ENCODE data around the gene ANK3.
"Not testable (repeated sequence)": the region's sequence is repeated elsewhere in the genome, so short reads cannot be mapped to it uniquely, and the experiment has no call there.

The ANK3 gene

DNA sequence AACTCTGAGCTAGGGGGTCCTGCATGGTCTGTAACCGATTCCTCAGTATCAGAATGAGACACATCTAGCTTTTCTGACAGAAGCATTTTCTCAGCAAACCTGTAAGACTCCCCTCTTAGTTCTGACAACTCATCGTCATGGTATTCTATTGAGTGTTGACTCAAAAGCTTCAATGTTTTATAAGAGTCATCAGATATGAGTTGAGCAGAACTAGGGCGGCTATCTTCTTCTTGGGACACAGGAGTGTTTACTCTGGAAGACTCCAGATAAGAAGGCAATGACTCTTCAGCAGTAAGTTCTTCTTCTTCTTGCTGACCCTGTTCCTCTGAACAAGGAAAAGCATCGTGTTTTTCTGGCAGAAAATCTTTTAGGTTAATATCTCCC, 316.3 kb downstream of the ANK3 start:
- no peak for DNase-seq

DNA sequence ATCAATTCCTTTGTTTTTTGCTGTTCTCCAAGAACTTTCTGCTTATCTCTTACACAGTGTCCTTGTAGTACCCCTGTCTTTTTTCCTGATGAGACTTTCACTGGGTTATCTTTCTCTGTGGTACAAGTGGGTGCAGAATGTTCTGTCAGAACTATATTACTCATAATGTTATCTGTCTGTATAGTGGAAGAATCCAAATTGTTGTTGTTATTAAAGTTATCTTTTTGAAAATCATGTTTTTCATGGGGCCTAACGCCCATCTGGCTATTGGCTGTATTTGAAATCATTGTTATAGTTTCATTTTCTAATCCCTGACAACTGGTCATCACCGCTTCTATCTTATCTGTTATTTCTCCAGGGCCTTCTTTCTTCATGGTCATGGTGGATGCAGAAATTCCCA, 320.4 kb downstream of the ANK3 start:
- no peak for DNase-seq

DNA sequence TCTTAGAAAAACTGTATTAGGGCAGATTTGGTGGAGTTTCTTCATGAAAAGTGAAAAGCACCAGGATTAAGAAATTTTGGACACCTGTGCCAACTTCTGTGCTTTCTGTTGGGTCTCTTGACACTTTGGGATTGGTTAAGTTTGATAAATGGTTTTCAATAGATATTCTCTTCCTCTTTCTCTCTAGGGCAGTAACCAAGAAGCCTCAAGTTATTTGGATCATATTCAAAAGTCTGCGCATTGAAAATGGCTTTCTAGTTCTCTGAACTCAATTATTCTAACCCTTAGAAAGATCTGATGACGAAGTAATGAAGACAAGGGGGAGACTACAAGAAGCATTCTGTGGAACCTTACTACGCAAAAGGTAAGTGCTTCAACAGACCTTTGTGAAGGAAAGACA, 339.3 kb downstream of the ANK3 start:
- DNase-seq = no peak

DNA sequence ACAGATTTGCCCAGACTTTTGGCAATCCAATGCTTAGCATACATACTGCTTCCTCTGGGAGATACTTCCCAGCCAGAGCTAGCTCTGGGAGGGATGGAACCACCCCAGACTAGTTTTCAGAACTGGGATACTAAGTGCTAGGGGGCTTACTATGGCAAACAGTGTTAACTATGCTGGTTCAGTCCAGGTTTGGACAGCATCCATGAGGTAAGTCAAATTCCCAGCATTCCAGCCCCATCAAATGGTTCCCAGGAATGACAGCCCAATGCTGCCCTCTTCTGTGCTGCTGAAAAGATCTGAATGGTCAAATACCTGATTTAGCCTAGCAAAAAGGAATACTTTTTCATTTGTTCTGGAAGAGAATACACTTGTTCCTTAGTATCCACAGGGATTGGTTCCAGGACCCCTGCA, 341.6 kb downstream of the ANK3 start:
- DNase-seq = no peak

DNA sequence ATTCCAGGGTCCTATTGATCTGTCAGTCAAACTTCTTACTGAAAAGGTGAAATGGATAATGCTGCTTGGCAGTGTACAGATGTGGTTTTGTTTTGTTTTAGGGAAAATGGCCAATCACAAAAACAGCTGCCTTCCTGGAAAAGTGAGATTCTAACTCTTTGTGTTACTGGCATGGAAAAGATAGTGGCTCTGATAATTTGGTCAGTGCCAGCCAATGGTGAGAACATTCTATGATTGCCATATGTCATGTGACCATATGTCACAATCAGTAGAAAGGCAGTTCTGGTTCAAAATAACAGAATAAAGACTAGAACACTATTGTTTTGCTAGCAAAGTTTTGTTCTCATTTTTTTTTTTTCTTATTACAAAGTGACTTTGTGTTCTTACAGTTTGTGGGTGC, 344.1 kb downstream of the ANK3 start:
- no peak for DNase-seq

DNA sequence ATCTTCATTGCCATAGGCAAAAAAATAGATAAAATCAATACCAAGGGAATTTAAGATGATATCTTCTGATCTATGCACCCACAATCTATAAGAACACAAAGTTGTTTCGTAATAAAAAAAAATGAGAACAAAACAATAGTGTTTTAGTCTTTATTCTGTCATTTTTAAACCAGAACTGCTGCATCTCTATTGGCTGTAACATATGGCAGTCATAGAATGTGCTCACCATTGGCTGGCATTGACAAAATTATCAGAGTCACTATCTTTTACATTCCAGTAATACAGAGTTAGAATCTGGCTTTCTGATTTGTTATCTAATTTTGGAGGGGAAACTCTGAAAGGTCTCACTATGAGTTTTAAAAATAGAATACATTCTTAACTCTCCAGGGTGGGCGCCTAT, 344.7 kb downstream of the ANK3 start:
- DNase-seq = no peak

DNA sequence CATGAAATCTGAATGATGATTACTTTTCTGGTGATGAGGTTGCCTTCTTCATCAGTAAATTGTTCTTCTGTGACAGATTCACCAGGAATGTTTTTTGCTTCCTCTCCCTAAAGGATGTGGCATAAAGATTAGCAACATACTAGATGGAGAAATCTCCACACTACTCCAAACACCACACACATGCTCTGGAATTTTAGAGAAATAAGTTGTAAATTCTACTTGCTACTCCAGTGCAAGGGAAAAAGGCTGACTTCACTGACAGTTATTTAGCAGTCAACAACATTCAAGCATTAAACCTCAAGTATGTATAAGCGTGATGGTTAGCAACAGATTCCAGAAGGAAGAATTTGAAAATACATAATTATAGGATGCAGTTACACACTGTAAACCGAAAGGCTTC, 345.4 kb downstream of the ANK3 start:
- DNase-seq = no peak

DNA sequence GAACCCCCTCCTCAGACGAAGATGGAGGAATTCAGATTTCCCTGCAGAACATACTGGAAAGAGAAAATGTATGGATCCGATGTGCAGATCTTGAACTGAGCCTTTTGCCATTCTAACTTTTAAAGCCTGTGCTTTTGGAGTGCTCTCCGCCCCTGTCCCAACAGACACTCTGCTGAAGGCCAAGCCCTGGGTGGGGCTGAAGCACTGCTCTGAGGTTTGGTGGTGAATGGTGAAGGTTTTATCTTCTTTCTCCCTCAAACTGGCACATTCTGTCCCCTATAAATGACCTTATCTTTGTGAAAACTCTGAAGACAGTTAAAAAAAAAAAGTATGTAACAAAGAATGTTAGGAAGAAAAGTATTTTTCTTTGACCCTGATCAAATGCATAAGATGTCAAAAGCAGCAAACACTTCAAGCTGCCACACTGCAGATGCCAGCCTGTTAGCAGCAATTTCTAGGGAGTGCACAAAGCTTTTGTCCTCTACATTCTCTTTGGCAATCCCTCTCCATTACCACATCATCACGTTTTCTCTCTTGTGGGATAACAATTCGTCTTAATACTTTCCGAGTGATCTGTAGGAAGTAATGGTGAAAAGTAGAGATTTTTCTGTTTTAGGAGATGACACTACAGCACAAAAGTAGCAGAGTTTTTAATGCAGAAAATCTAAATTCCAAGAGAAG, 346.0 kb downstream of the ANK3 start:
- no peak for DNase-seq

DNA sequence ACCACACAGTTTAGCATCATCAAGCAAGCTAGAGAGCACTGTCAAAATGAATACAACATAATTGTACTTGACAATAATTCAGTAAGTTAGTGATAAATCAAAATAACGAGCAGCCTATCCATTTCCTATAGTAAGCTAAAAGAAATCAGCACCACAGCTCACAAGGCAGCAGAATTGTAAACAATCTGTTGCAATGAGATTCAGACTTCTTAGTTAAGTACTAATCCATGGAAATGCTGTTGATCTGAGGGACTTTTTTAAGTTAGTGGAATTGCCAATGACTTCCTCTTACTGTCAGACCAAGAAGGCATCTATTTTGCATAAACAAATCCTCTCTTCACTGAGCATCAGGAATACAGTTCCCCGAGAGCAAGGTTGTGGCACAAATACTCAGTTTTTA, 346.8 kb downstream of the ANK3 start:
- no peak for DNase-seq

DNA sequence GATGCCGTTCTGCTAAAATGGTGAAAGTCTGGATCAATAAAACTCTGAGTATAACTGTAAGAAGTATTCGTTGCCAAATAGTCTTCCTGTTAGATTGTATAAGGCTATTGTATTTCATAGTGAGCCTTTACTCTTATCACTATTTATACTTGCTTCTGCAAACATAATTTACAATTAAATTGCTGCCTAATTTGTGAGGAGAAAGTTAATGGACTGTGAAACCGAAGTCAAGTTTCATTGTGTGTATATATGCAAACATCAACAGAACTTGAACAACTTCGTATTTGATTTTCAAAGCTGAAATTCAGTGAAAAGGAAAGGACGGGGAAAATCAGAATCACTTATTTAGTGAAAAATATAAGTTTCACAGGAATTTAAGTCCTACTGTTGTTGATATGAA, 347.4 kb downstream of the ANK3 start:
- no peak for DNase-seq

DNA sequence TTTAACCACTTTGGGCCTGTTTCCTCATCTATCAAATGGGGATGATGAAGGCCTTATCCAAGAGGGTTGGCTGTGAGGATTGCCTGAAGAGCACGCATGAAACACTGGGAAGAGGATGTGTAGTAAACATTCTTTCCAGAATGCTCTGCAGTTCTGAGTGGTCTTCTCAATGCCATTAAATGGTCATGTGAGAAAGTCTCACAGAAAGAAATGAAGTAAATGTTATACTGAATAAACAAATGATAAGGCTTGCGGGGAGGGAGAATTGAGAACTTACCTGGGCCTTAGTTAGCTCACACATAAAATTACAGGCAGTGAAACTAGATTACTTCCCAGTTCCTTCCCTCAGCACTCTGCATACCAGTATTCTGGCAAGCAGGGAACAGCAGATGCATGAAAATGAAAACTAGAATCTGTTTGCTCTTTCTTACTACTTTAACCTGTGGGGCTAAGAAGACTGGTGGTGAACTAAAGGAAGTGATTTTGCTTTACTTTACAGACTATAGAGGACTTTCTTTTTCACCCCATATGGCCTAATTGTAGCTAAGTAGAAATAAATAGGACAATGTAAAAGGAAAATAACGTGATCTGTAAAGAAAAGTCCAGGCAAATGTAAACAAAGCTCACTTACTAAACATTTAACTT, 348.1 kb downstream of the ANK3 start:
- DNase-seq = no peak

DNA sequence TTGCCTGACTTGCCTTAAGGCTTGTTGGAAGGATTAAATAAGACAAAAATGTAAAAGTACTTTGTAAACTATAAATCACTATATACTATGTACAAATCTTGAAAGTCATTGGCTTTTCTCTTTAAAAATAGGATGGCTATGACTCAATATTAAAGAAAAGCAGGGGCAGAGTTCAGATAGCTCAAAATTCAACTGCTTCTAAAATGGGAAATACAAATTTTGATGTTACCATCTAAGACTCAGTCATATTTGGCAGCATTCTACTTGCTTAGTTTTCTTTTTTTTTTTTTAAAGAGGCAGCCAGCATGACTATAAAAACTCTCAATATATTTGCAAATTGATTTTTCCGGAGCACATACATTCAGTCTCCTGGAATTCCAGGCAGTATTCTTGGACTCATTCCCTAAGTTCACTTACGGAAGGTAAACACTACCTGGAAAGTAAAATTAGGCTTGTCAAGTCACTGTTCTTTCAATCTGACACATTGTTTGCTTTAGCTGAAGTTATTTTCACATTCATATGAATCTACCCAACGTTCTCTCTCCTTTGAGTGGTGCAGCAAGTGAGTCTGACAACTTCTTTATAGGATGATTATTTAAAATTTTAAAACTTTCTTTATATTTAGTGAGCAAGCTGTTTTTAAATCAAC, 349.5 kb downstream of the ANK3 start:
- DNase-seq = no peak

DNA sequence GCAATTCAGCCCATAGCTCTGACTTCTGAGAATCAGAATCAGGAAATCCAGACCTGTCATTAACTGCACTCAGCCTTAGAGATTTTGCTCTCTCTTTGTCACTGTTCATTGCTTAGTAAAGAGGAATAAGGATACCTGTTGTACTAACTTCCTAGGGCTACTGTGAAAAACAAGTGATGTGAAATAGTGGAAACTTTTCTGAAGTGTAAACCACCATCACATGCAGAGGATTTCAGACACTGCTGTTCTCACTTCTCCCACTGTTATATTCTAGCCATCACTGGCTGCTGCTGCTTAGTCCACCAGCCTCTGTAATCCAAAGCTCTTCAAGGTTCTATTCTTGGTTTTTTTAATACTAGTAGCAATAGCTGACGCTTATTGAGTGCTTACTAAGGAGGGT, 353.7 kb downstream of the ANK3 start:
- no peak for DNase-seq

DNA sequence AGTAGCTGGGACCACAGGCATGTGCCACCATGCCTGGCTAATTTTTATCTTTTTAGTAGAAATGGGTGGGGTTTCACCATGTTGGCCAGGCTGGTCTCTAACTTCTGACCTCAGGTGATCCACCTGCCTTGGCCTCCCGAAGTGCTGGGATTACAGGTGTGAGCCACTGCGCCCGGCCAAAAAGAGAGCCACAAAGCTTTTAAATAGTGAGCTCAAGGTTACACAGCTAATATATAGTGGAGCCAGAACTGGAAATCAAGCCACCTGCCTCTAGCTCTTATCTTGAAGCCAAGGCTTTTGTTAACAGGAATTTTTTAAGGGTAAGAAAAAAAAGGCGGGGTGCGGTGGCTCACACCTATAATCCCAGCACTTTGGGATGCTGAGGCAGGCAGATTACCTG, 354.3 kb downstream of the ANK3 start:
- not testable (repeated sequence) for DNase-seq

DNA sequence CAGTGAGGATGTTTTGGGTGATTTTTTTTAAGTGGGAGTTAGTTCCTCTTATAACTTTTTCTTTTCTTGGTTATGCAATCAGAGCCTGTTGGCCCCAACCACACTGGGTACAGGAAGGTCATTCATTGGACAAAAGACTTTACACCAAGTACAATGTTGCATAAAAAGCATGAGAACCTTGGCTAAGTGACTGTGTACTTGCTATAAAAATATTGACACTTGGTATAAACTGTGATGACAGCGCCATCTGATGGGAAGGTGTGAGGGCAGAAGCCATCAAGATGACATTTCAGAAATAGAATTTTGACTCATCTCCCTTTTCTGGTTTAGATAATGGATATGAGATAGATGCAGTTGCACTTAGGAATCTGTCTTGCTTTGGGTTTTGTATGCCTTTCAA, 357.0 kb downstream of the ANK3 start:
- DNase-seq = no peak

DNA sequence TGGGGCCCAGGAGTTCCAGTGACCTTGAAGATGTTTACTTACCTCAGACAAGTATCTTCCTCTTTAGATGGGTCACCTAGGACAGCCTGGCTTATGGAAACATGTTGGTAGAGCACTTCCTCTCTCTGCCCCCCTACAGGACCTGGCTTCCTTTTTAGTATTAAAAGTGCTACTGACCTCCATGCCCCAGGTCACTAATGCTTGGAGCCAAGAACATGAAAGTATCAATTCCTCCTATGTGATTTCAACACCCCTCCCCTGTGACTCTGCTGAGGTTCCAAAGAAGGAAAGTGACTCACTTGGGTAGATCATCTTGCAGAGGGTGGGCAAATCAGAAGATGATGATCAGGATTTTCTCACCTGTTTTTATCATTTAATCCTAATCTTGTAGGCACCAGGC, 358.0 kb downstream of the ANK3 start:
- no peak for DNase-seq

DNA sequence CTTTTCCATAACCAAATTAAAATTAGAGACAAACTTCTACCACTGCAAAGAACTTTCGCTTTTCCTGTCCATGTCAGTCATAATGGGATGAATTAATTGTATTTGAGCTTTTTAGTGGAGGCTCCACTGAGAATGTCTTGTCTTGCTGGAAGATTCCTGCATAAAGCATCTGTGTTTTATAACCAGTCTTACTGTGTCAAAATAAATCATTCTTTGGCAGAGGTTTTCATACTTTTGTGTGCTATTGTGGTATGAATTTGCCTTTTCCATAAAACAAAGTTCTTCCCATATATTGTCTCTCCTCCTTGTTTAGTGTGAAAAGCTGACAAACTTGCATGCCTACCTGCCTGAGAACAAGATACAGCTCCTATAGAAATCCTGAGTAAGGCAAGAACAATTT, 358.5 kb downstream of the ANK3 start:
- DNase-seq = no peak

DNA sequence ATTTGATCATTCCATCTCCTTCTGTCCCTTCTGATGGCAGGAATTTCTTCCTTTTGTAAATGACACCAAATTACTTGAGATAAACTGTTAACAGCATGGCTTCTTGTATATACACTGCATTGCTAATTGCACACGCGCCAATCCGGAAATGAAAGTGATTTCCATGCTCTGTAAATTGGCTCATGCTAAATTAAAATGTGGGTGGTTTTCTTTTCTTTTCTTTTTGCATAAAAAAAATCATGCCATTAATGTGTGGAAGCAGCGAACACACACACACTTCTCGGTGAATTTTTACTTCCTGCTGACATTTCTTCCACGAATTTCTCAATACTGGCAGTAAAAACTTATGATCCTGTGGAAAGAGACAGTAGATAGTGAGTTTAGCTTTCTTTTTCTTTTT, 360.2 kb downstream of the ANK3 start:
- no peak for DNase-seq

DNA sequence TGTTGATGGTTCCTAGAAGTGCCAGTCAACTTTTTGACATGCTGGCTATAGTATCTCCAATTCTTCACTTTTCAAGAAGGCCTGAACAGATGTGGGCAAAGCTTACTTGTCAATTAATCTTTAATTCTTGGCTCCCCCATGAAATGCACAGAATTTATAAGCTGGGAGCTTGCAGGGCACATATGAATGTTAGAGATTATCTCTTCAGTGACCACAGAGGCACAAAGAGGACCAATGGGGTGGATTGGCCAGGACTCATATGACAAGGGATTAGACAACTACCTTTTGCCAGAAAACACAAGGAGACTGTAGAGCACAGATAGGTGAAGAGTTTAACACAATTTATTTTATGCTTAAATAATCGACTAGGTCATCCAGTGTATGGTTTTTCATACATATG, 361.6 kb downstream of the ANK3 start:
- no peak for DNase-seq

DNA sequence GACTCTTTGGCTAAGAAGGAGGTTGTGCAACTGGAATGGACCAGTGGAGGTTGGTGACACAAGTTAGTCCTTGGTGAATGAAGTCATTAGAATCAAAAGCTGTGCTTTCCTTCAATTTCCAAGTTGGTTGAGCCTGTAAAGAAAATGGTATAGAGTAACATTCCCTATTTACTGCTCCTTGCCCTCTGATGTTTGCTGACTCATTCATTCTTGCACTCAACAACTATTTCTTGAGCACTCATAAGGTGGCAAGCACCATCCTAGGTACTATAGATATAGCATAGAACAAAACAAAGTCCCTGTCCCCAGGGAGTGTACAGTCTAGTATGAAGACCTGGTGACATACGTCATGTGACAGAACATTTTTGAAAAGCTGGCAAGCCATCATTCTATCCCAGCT, 364.4 kb downstream of the ANK3 start:
- DNase-seq = no peak

DNA sequence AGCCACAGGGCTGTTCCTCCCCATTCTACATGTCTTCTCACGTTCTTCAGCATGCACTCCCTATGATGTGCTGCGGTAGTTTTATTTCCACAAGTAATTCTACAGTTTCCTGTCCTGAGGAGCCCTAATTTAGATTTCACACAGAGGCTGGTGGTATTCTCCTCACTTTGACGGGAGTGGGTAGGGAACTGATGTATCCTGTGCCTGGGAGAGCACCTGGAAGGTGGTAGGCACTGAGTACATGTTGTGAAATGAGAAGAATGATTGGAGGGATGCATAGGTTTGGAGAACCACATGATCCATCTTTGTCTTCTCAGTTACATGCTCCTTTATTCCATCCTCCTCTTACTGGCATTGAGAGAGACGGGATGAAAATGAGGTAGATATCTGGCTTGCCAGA, 365.2 kb downstream of the ANK3 start:
- no peak for DNase-seq

DNA sequence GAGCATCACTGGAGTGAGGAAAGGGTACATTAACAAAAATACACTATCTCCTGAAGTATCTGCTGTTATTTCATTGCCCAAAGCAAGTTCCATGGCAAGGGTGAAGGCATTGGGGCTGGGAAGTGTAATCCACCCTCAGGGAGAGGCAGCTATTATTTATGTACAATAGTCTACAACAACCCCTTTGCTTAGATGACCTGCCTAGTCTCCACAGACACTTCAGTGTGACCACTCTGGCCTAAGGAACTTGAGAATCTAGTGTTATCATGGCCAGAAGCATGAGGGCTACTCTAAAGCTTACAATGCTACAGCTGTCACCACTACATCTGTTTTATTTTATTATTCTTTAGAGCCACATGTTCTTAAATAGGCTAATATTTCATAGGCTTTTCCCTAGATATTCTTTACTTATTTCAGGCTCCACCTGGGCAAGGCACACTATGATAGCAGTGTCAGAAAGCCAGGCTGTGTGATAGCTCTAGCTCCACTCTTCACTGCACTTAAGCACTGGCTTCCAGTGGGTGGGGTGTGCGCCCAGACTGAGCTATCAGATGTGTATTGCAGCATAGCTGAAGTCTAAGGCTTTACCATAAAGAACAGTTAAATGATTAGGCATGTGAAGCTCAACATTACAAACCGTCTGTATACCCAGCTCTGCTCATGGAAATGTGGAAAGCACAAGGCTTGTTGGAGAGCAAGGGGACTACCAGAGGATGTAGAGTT, 366.4 kb downstream of the ANK3 start:
- DNase-seq = no peak

DNA sequence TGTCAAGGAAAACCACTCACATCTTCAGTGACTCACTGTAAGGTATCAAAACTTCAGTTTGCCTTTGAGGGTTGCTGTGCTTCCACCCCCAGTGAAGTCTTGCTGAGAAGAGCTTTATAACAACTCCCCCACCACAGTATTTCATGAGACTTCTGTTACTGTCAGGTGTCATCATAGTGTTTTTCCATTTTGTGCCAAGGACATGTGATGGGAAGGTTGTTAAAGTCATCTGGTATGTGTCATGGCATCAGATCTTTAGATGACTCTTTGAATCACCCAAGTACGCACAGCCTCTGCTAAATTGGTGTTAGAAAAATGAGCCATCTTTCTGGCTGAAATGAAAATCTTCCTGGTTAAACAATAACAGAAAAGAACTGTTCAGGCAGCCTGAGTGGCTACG, 368.3 kb downstream of the ANK3 start:
- DNase-seq = no peak

DNA sequence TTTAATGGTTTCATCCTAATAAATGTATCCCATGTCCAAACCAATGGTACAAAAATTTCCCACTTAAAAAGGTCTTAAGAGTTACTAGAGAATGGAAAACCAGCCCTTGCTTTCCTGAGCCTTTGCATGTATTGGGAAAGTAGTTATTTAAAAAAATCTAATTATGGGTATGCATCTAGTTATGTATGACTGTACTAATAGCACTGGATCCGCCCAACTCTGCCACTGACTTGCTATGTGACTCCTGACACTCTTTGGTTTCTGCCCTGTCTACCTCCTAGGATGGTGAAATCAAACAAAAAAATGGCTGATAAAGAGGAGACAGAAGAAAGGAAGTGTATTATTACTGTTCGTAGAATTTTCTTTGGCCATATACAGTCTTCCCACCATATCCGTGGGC, 372.9 kb downstream of the ANK3 start:
- no peak for DNase-seq
